Prostate gland (tissue), 2 donors: ENCODE results near the gene TINAGL1. TPM values are rescaled to one million over a fixed set of nuclear protein-coding genes. Genes with fewer than 3 reads are reported as not detected.

Source experiments
- DNase-seq: peaks from one replicate; pipeline ENCODE4 v3.0.0-alpha.2; 2019; ENCODE audit warnings: low spot score
- H3K27ac ChIP-seq, 2 donors: fragments of 200-600 bp; sonication (generic); 2 replicates each; pipeline ENCODE4 v1.5.1; 2017 to 2019
- H3K27me3 ChIP-seq: fragments of 200-600 bp; sonication (generic); replicated peaks from 2 replicates; pipeline ENCODE4 v1.5.1; 2019; ENCODE audit not compliant: insufficient read depth
- H3K36me3 ChIP-seq, 2 donors: fragments of 200-600 bp; sonication (generic); 1 replicate in 1 of 2; 2 replicates in 1 of 2; pipeline versions ENCODE4 v1.5.1 to v1.8.1; 2017 to 2019
- H3K4me1 ChIP-seq: fragments of 200-600 bp; sonication (generic); replicated peaks from 2 replicates; pipeline ENCODE4 v1.5.1; 2019
- H3K4me3 ChIP-seq, 2 donors: fragments of 200-600 bp; sonication (generic); 2 replicates each; pipeline ENCODE4 v1.5.1; 2017 to 2019
- H3K9me3 ChIP-seq: fragments of 200-600 bp; sonication (generic); 2 replicates; pipeline ENCODE4 v1.5.1; 2017
- CTCF ChIP-seq, 4 experiments: fragments of 200-600 bp in 2 of 4; fragments of 450-650 bp in 2 of 4; sonication (generic) in 2 of 4; IDR thresholded peaks; 1 replicate in 3 of 4; 2 replicates in 1 of 4; pipeline ENCODE4 v1.5.1; 2016 to 2019; ENCODE audit warnings: antibody characterized with exemption in 4 of 4, mild to moderate bottlenecking in 2 of 4, moderate library complexity in 2 of 4
- POLR2A ChIP-seq: fragments of 450-650 bp; IDR thresholded peaks from one replicate; pipeline ENCODE4 v1.6.1; 2016; ENCODE audit warnings: antibody characterized with exemption, mild to moderate bottlenecking
- POLR2AphosphoS5 ChIP-seq: sonication (generic); formaldehyde crosslinking; IDR thresholded peaks from one replicate; pipeline ENCODE4 v1.6.1; 2017; ENCODE audit warnings: antibody characterized with exemption
- WGBS: methylation state at CpG from one replicate; pipeline ENCODE4 v1.1.5; 2018; 5-methylcytosine and 5-hydroxymethylcytosine counted together
- intact Hi-C: fragments of 100-400 bp; cut with DNase I; formaldehyde crosslinking; loops from one replicate; pipeline ENCODE4 v1.14.2; 2022
- total RNA-seq, 2 donors: library from RNA; depleted of rRNA; stranded (reverse); fragments of >200 nt; gene quantifications; one replicate each; pipeline ENCODE4 v1.1.0, GENCODE V29; 2016

TINAGL1 gene
- total RNA-seq, 2 donors from 2014 or later: 103 to 134 TPM

- no peak for TF ChIP-seq POLR2AphosphoS5
- TF ChIP-seq POLR2A: no peak
- H3K27me3 ChIP-seq: no peaks in the 10 kb centered on the region
- no peak for DNase-seq
- H3K36me3 ChIP-seq: no peaks in the 10 kb centered on the region
- no peaks in the 10 kb centered on the region for H3K9me3 ChIP-seq
- intact Hi-C loops: no loop called here
- H3K4me1 ChIP-seq: no peaks in the 10 kb centered on the region
- no peak overlapping the region for H3K4me3 ChIP-seq
- H3K27ac ChIP-seq: no peak overlapping the region
- 90% methylated on average over 5 of the region's 5 CpGs for WGBS
Measured at GRCh38 chr1:31593136-31593665, 16.9 kb downstream of the TINAGL1 start.

- Histone ChIP-seq H3K9me3 (no peaks in the 10 kb centered on the region), H3K27me3 (no peaks in the 10 kb centered on the region), H3K27ac (no peak overlapping the region), H3K4me1 (no peaks in the 10 kb centered on the region), H3K36me3 (no peaks in the 10 kb centered on the region), H3K4me3 (no peak overlapping the region)
- DNase-seq: peak; percentile 86
- intact Hi-C loops: loop anchor here (1.0 kb wide), 1 partner anchor 30 kb away; no protein-coding TSS in a partner anchor
- TF ChIP-seq POLR2A (no peak), POLR2AphosphoS5 (peak; percentile 60), CTCF (IDR thresholded peaks at IDR 0.05) (peak; percentile 61 to 96 (median 90))
- WGBS: 45% methylated on average over 10 of the region's 10 CpGs
Measured at GRCh38 chr1:31593770-31594632, 17.7 kb downstream of the TINAGL1 start.

- H3K4me3 ChIP-seq: no peak overlapping the region
- no peaks in the 10 kb centered on the region for H3K4me1 ChIP-seq
- H3K27me3 ChIP-seq: no peaks in the 10 kb centered on the region
- H3K36me3 ChIP-seq: no peaks in the 10 kb centered on the region
- intact Hi-C loops: no loop called here
- no peak for DNase-seq
- no peak overlapping the region for H3K27ac ChIP-seq
- 95% methylated on average over 4 of the region's 4 CpGs for WGBS
- H3K9me3 ChIP-seq: no peaks in the 10 kb centered on the region
- TF ChIP-seq CTCF (IDR thresholded peaks at IDR 0.05): no peak
Measured at GRCh38 chr1:31595836-31596736, 19.8 kb downstream of the TINAGL1 start.

- WGBS: 25% methylated on average over 6 of the region's 6 CpGs
- TF ChIP-seq CTCF (IDR thresholded peaks at IDR 0.05) (no peak), POLR2AphosphoS5 (no peak), POLR2A (no peak)
- DNase-seq: no peak
- Histone ChIP-seq H3K4me1 (no peaks in the 10 kb centered on the region), H3K9me3 (no peaks in the 10 kb centered on the region), H3K27me3 (no peaks in the 10 kb centered on the region), H3K36me3 (no peaks in the 10 kb centered on the region), H3K27ac (no peak overlapping the region), H3K4me3 (no peak overlapping the region)
- intact Hi-C loops: no loop called here
Measured at GRCh38 chr1:31596737-31597097, 20.4 kb downstream of the TINAGL1 start.

GRCh38 chr1:31598980-31599379, 22.7 kb downstream of the TINAGL1 start:
- intact Hi-C loops: no loop called here
- H3K27me3 ChIP-seq: no peaks in the 10 kb centered on the region
- H3K4me3 ChIP-seq: no peak overlapping the region
- TF ChIP-seq POLR2AphosphoS5 (no peak), POLR2A (no peak), CTCF (IDR thresholded peaks at IDR 0.05) (no peak)
- DNase-seq: no peak
- H3K36me3 ChIP-seq: no peaks in the 10 kb centered on the region
- no peaks in the 10 kb centered on the region for H3K9me3 ChIP-seq
- no peak overlapping the region for H3K27ac ChIP-seq
- no peaks in the 10 kb centered on the region for H3K4me1 ChIP-seq
- WGBS: 82% methylated on average over 7 of the region's 7 CpGs
